Mesodermal cell (in vitro differentiated cells): ENCODE data around the gene NHSL1. TPM values are rescaled to one million over a fixed set of nuclear protein-coding genes. Genes with fewer than 3 reads are reported as not detected.

Source experiments
- H3K27ac ChIP-seq: 2 replicates; pipeline ENCODE4 v1.7.0; 2013; ENCODE audit warnings: mild to moderate bottlenecking, low read depth, low read length, moderate library complexity; ENCODE audit not compliant: severe bottlenecking
- H3K36me3 ChIP-seq: 2 replicates; pipeline ENCODE4 v1.7.1; 2013; ENCODE audit warnings: mild to moderate bottlenecking, low read length, moderate library complexity; ENCODE audit not compliant: control insufficient read depth, insufficient read depth
- H3K4me1 ChIP-seq: one replicate; pipeline ENCODE4 v1.7.1; 2013; ENCODE audit warnings: mild to moderate bottlenecking, low read length; ENCODE audit not compliant: insufficient read depth, control insufficient read depth, poor library complexity, severe bottlenecking
- H3K4me3 ChIP-seq: 2 replicates; pipeline ENCODE4 v1.7.0; 2013; ENCODE audit warnings: low read length, control low read depth, mild to moderate bottlenecking; ENCODE audit not compliant: insufficient read depth, poor library complexity, severe bottlenecking; ENCODE audit errors: extremely low read depth
- H3K9me3 ChIP-seq: 2 replicates; pipeline ENCODE4 v1.7.1; 2013; ENCODE audit warnings: mild to moderate bottlenecking, low read length, moderate library complexity; ENCODE audit not compliant: control insufficient read depth
- WGBS, 2 experiments: methylation state at CpG; one replicate each; pipeline ENCODE4 v1.1.5; 2013; ENCODE audit warnings: missing lambda C conversion rate in 2 of 2; ENCODE audit not compliant: insufficient coverage in 2 of 2; 5-methylcytosine and 5-hydroxymethylcytosine counted together
- polyA plus RNA-seq, 2 experiments: library from polyadenylated mRNA; stranded (reverse); fragments of 50-300 nt; gene quantifications; one replicate each; pipeline ENCODE4 v1.2.3, GENCODE V29; 2013

The NHSL1 gene, protein sequence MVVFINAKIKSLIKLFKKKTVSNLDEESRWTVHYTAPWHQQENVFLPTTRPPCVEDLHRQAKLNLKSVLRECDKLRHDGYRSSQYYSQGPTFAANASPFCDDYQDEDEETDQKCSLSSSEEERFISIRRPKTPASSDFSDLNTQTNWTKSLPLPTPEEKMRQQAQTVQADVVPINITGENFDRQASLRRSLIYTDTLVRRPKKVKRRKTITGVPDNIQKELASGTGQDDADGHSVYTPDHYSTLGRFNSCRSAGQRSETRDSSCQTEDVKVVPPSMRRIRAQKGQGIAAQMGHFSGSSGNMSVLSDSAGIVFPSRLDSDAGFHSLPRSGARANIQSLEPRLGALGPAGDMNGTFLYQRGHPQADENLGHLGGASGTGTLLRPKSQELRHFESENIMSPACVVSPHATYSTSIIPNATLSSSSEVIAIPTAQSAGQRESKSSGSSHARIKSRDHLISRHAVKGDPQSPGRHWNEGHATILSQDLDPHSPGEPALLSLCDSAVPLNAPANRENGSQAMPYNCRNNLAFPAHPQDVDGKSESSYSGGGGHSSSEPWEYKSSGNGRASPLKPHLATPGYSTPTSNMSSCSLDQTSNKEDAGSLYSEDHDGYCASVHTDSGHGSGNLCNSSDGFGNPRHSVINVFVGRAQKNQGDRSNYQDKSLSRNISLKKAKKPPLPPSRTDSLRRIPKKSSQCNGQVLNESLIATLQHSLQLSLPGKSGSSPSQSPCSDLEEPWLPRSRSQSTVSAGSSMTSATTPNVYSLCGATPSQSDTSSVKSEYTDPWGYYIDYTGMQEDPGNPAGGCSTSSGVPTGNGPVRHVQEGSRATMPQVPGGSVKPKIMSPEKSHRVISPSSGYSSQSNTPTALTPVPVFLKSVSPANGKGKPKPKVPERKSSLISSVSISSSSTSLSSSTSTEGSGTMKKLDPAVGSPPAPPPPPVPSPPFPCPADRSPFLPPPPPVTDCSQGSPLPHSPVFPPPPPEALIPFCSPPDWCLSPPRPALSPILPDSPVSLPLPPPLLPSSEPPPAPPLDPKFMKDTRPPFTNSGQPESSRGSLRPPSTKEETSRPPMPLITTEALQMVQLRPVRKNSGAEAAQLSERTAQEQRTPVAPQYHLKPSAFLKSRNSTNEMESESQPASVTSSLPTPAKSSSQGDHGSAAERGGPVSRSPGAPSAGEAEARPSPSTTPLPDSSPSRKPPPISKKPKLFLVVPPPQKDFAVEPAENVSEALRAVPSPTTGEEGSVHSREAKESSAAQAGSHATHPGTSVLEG (N-terminal part only)
- 12.6 TPM for polyA plus RNA-seq (2013, experiment 1 of 2)
- 10.1 TPM for polyA plus RNA-seq (2013, experiment 2 of 2)

GRCh38 chr6:138499303-138500018 lies at the start of gene NHSL1:
NHSL1 (minus strand) TSS chr6:138499494; CDS start chr6:138499290, 204 bp downstream.
- 7 to 27% methylated on average over 3 to 6 of the region's 8 CpGs for WGBS, 2 experiments
- peaks cover 6% of the 10 kb centered on the region for H3K4me1 ChIP-seq
- no peak within 1 kb of the TSS for H3K4me3 ChIP-seq
- no peaks in the 10 kb centered on the region for H3K9me3 ChIP-seq
- peak within 1 kb of the TSS; percentile 44 for H3K27ac ChIP-seq
- H3K36me3 ChIP-seq, result peaks cover 7% of the 10 kb centered on the region

DNA sequence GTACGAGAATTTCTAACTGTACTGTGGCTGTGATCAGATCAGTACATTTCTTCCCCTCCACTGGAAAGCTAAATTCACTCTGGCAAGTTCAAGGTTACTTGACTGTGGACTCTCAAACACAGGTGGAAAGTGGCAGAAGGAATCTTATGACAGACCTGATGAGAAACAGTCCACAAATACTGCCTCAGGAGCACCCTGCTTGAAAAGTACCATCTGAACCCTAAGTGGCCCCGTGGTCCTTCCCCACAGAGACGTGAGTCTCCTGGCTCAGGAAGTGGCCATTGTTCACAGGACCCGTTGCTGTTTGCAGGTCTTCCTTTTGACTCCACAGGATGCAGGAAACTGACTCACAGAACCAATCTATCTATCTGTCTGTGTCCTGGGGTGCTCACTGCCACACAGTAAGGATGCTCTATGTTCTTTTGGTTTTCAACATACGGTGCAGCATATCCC lies 47.5 kb upstream of the NHSL1 start:
- H3K36me3 ChIP-seq, result no peaks in the 10 kb centered on the region
- H3K27ac ChIP-seq, result peak overlapping the region; percentile 79
- no peaks in the 10 kb centered on the region for H3K9me3 ChIP-seq
- no peak overlapping the region for H3K4me3 ChIP-seq
- peaks cover 24% of the 10 kb centered on the region for H3K4me1 ChIP-seq
- WGBS, 2 experiments, result 27 to 36% methylated on average over 4 of the region's 5 CpGs

GRCh38 chr6:138545621-138545980 lies 46.3 kb upstream of the NHSL1 start:
- WGBS, 2 experiments, result 8 to 14% methylated on average over 1 to 2 of the region's 6 CpGs
- H3K27ac ChIP-seq, result peak overlapping the region; percentile 92
- H3K9me3 ChIP-seq, result no peaks in the 10 kb centered on the region
- peaks cover 32% of the 10 kb centered on the region for H3K4me1 ChIP-seq
- H3K4me3 ChIP-seq, result peak overlapping the region; percentile 35
- no peaks in the 10 kb centered on the region for H3K36me3 ChIP-seq

- no peaks in the 10 kb centered on the region for H3K9me3 ChIP-seq
- H3K4me3 ChIP-seq, result peak overlapping the region; percentile 35
- peaks cover 42% of the 10 kb centered on the region for H3K4me1 ChIP-seq
- 67% methylated on average over 1 of the region's 3 CpGs; no CpG with 5 or more reads in 1 of the 2 experiments for WGBS, 2 experiments
- no peaks in the 10 kb centered on the region for H3K36me3 ChIP-seq
- no peak overlapping the region for H3K27ac ChIP-seq
Measured at GRCh38 chr6:138544501-138544900, 45.2 kb upstream of the NHSL1 start.

DNA sequence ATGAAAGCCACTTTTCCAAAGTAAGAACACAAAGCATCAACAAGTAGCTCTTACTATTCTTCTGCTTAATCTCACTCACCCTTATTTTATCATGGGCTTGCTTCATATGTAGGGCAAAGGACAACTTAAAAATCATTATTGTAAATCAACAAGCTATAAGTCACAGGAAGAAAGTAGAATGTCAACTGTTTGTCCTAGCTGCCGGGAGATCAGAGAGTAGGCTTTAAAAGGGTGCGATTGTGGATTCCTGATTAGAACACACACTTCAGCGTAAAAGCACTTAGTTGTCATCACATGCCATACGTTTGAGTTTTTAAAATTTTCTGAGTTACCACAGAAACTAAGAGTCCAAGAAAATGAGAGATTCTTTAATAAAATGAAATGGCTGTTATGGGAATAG lies 44.4 kb upstream of the NHSL1 start:
- H3K4me3 ChIP-seq, result peak overlapping the region; percentile 35
- peaks cover 50% of the 10 kb centered on the region for H3K4me1 ChIP-seq
- no peaks in the 10 kb centered on the region for H3K9me3 ChIP-seq
- no peaks in the 10 kb centered on the region for H3K36me3 ChIP-seq
- 60% methylated on average over 3 of the region's 4 CpGs; no CpG with 5 or more reads in 1 of the 2 experiments for WGBS, 2 experiments
- H3K27ac ChIP-seq, result peak overlapping the region; percentile 4

DNA sequence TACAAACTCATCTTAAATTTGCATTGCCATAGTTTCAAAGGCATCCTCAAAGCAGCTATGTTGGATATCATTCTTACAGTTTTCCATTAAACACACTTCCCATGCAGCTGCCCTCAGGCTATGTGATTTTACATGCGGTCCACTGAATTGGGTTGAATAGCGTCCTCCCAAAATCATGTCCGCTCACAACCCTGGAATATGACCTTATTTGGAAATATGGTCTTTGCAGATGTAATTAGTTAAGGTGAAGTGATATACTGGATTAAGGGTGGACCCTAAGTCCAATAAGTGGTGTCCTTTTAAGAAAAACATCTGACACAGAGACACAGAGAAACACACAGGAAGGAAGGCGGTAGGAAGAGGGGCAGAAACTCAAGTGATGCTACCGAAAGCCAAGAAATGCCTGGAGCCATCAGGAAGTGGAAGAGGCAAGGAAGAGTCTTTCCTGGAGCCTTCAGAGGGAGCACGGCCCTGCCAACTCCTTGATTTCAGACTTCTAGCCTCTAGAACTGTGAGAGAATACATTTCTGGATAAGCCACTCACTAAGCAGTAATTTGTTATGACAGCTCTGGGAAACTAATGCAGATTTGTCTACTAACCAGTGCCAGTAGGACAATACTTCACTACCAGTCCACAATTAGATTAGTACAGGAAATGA lies 42.7 kb upstream of the NHSL1 start:
- H3K36me3 ChIP-seq, result peaks cover 3% of the 10 kb centered on the region
- no peaks in the 10 kb centered on the region for H3K9me3 ChIP-seq
- peak overlapping the region; percentile 67 for H3K27ac ChIP-seq
- 77 to 90% methylated on average over 3 to 4 of the region's 6 CpGs for WGBS, 2 experiments
- no peak overlapping the region for H3K4me3 ChIP-seq
- peaks cover 56% of the 10 kb centered on the region for H3K4me1 ChIP-seq

DNA sequence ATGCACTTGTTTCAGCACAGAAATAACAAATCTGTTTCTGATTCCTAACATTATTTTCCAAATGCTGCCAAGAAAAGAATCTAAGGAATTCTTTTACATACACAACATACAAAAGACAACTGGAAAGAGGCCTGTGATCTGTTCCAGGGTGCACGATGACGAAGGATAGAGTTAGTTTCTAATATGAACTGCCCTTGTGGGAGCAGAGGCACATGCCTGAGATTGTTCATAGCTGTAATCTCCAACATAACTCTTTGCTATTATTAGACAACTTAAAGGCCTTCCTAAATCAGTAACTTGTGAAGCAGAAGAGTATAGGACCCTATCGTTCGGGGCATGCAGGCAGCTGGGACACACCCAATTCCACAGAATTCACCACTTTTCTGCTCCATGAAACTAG lies 41.2 kb upstream of the NHSL1 start:
- peaks cover 60% of the 10 kb centered on the region for H3K4me1 ChIP-seq
- peaks cover 3% of the 10 kb centered on the region for H3K36me3 ChIP-seq
- peak overlapping the region; percentile 67 for H3K27ac ChIP-seq
- H3K4me3 ChIP-seq, result no peak overlapping the region
- H3K9me3 ChIP-seq, result no peaks in the 10 kb centered on the region
- WGBS, 2 experiments, result 80% methylated on average over 1 of the region's 4 CpGs; no CpG with 5 or more reads in 1 of the 2 experiments

DNA sequence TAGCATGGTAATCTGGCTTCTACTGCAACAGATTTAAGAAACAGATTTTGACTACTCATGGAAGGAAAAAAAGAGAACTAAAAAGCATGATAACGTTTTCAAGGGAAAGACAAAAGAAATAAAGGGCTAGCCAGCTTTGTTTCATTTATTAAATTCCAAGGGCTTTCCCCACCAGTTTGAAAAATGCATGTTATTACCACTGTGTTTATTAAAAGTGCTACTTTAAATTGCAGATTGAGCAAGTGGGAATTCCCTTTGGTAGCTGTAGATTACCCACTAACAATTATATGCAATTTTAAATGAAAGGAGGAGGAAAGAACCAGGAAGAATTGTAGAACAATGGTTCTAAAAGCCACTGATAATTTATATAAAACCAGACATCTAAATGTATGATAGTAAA lies 40.6 kb upstream of the NHSL1 start:
- WGBS, 2 experiments, result 50% methylated on average over 1 of the region's 1 CpG; no CpG with 5 or more reads in 1 of the 2 experiments
- no peak overlapping the region for H3K4me3 ChIP-seq
- H3K4me1 ChIP-seq, result peaks cover 59% of the 10 kb centered on the region
- no peaks in the 10 kb centered on the region for H3K9me3 ChIP-seq
- peaks cover 3% of the 10 kb centered on the region for H3K36me3 ChIP-seq
- H3K27ac ChIP-seq, result peak overlapping the region; percentile 67

DNA sequence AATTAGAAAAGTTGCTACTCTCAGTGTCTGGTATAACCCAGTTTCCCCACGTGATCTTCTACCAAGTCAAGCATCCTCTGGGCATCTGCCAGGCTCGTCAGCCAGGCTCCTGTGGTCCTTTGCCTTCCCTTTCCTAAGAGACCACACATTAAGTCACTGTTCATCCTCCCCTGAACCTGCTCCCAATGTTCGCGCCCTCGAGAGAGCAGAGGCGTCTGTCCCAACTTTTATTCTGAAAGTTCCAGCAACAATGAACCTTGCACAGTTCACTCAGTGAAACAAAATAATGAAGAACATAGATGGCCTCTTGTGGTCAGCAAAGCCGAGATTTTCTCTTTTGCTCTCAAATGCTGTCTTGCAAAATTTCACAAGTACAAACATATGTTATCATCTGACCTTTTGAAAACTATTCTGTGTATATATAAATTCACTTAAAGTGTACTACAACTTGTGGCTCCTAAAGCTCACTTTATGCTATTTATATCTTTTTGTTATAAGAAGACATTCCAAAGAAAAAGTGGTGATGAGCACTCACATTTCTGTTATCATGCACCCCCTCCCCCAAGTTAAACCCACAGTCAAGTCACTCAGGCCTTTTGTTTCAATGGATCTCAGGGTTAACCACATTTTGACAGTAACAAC lies 39.2 kb upstream of the NHSL1 start:
- H3K9me3 ChIP-seq, result no peaks in the 10 kb centered on the region
- H3K27ac ChIP-seq, result no peak overlapping the region
- peaks cover 14% of the 10 kb centered on the region for H3K36me3 ChIP-seq
- WGBS, 2 experiments, result 75 to 85% methylated on average over 3 to 6 of the region's 7 CpGs
- H3K4me1 ChIP-seq, result peaks cover 58% of the 10 kb centered on the region
- H3K4me3 ChIP-seq, result no peak overlapping the region
